Astrocyte (in vitro differentiated cells and primary cell): Measurements from ENCODE around the gene RANBP10. TPM values are rescaled to one million over a fixed set of nuclear protein-coding genes. Genes with fewer than 3 reads are reported as not detected.

Experiments
- DNase-seq: peaks from one replicate; pipeline ENCODE4 v3.0.0-alpha.2; 2010; ENCODE audit warnings: low read depth
- FAIRE-seq: peaks from 2 replicates; lab custom pipeline; 2011; peaks lifted over from hg19 to GRCh38; lab: Jason Lieb, UNC
- H2AFZ ChIP-seq: 2 replicates; pipeline ENCODE4 v1.6.0; 2012; ENCODE audit warnings: low read depth, low read length, inconsistent platforms
- H3K27ac ChIP-seq: 2 replicates; pipeline ENCODE4 v1.5.1; 2011; ENCODE audit warnings: low read depth, low read length, inconsistent platforms
- H3K27me3 ChIP-seq: 2 replicates; pipeline ENCODE4 v1.6.0; 2011; ENCODE audit warnings: low read length, inconsistent platforms; ENCODE audit not compliant: insufficient read depth
- H3K36me3 ChIP-seq: 2 replicates; pipeline ENCODE4 v1.5.1; 2011; ENCODE audit warnings: low read length, inconsistent platforms; ENCODE audit not compliant: insufficient read depth
- H3K4me1 ChIP-seq: 2 replicates; pipeline ENCODE4 v1.5.1; 2011; ENCODE audit warnings: low read length, inconsistent platforms; ENCODE audit not compliant: insufficient read depth
- H3K4me2 ChIP-seq: 2 replicates; pipeline ENCODE4 v1.6.0; 2012; ENCODE audit warnings: low read length, inconsistent platforms
- H3K4me3 ChIP-seq: 2 replicates; pipeline ENCODE4 v1.5.1; 2011; ENCODE audit warnings: low read depth, mild to moderate bottlenecking, low read length, inconsistent platforms; ENCODE audit not compliant: insufficient read depth
- H3K79me2 ChIP-seq: 2 replicates; pipeline ENCODE4 v1.6.0; 2012; ENCODE audit warnings: mild to moderate bottlenecking, low read length, inconsistent platforms; ENCODE audit not compliant: insufficient read depth
- H3K9ac ChIP-seq: 2 replicates; pipeline ENCODE4 v1.6.0; 2012; ENCODE audit warnings: mild to moderate bottlenecking, low read length, inconsistent platforms
- H3K9me3 ChIP-seq: 2 replicates; pipeline ENCODE4 v1.5.1; 2012; ENCODE audit warnings: low read depth, mild to moderate bottlenecking, low read length, inconsistent platforms; ENCODE audit not compliant: insufficient read depth
- H4K20me1 ChIP-seq: 2 replicates; pipeline ENCODE4 v1.6.0; 2012; ENCODE audit warnings: low read length, inconsistent platforms; ENCODE audit not compliant: insufficient read depth
- H3K27ac Mint-ChIP-seq: one replicate; pipeline ENCODE4 v1.8.0; 2021; ENCODE audit warnings: mild to moderate bottlenecking, mixed read lengths; ENCODE audit not compliant: unreplicated experiment
- H3K27me3 Mint-ChIP-seq: one replicate; pipeline ENCODE4 v1.8.0; 2021; ENCODE audit warnings: low read depth, mixed read lengths; ENCODE audit not compliant: unreplicated experiment
- H3K36me3 Mint-ChIP-seq: one replicate; pipeline ENCODE4 v1.8.0; 2021; ENCODE audit warnings: low read depth, mixed read lengths; ENCODE audit not compliant: unreplicated experiment
- H3K4me1 Mint-ChIP-seq: one replicate; pipeline ENCODE4 v1.8.0; 2021; ENCODE audit warnings: low read depth, mixed read lengths; ENCODE audit not compliant: unreplicated experiment
- H3K4me3 Mint-ChIP-seq: one replicate; pipeline ENCODE4 v1.8.0; 2021; ENCODE audit warnings: mild to moderate bottlenecking, moderate library complexity, mixed read lengths; ENCODE audit not compliant: unreplicated experiment
- H3K9me3 Mint-ChIP-seq: one replicate; pipeline ENCODE4 v1.8.0; 2021; ENCODE audit warnings: mild to moderate bottlenecking, mixed read lengths; ENCODE audit not compliant: unreplicated experiment
- CTCF ChIP-seq: IDR thresholded peaks from 2 replicates; pipeline ENCODE4 v1.5.1; 2011; ENCODE audit warnings: low read depth, mild to moderate bottlenecking, inconsistent platforms, low read length, moderate library complexity; ENCODE audit not compliant: insufficient read depth
- EZH2 ChIP-seq: IDR thresholded peaks from 2 replicates; pipeline ENCODE4 v1.6.1; 2012; ENCODE audit warnings: mild to moderate bottlenecking, low read length, inconsistent platforms; ENCODE audit not compliant: insufficient read depth
- total RNA-seq: library from RNA; stranded (reverse); gene quantifications from 2 replicates; pipeline ENCODE4 v1.2.1, GENCODE V29; 2021

The RANBP10 gene
- total RNA-seq, 1 donor from 2014 or later: 14.2 TPM

GRCh38 chr16:67790071-67790470, 16.3 kb downstream of the RANBP10 start:
- Histone ChIP-seq H3K4me3 (no peak overlapping the region), H3K27ac (no peak overlapping the region), H4K20me1 (peaks cover 32% of the 10 kb centered on the region), H3K4me1 (no peaks in the 10 kb centered on the region), H3K36me3 (no peaks in the 10 kb centered on the region), H3K9me3 (no peaks in the 10 kb centered on the region), H3K79me2 (peaks cover 41% of the 10 kb centered on the region), H3K4me2 (no peak overlapping the region), H3K9ac (no peak overlapping the region), H3K27me3 (no peaks in the 10 kb centered on the region), H2AFZ (no peak overlapping the region)
- Mint-ChIP-seq H3K4me3 (no peak overlapping the region), H3K36me3 (no peaks in the 10 kb centered on the region), H3K4me1 (no peaks in the 10 kb centered on the region), H3K27ac (no peak overlapping the region), H3K27me3 (no peaks in the 10 kb centered on the region), H3K9me3 (no peaks in the 10 kb centered on the region)
- DNase-seq (no peak), FAIRE-seq (no peak)
- TF ChIP-seq EZH2 (no peak), CTCF (no peak)

DNA sequence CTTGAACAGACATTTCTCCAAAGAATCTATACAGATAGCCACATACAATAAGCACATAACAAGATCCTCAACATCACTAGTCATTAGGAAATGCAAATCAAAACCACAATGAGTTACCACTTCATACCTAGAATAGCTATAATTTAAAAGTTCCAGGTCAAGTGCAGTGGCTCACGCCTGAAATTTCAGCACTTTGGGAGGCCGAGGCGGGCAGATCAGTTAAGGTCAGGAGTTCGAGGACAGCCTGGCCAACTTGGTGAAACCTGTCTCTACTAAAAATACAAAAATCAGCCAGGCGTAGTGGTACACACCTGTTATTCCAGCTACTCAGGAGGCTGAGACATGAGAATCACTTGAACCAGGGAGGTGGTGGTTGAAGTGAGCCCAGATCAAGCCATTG, 19.9 kb downstream of the RANBP10 start:
- H3K4me1 Mint-ChIP-seq: peaks cover 2% of the 10 kb centered on the region
- peaks cover 2% of the 10 kb centered on the region for H3K36me3 Mint-ChIP-seq
- Histone ChIP-seq H2AFZ (no peak overlapping the region), H3K4me3 (no peak overlapping the region), H3K27ac (no peak overlapping the region), H3K36me3 (no peaks in the 10 kb centered on the region), H3K9ac (no peak overlapping the region), H3K4me1 (no peaks in the 10 kb centered on the region), H4K20me1 (peaks cover 32% of the 10 kb centered on the region), H3K4me2 (no peak overlapping the region), H3K79me2 (peaks cover 41% of the 10 kb centered on the region), H3K27me3 (no peaks in the 10 kb centered on the region), H3K9me3 (no peaks in the 10 kb centered on the region)
- no peaks in the 10 kb centered on the region for H3K27me3 Mint-ChIP-seq
- no peak overlapping the region for H3K27ac Mint-ChIP-seq
- H3K4me3 Mint-ChIP-seq: no peak overlapping the region
- TF ChIP-seq CTCF (no peak), EZH2 (no peak)
- no peak for DNase-seq
- no peaks in the 10 kb centered on the region for H3K9me3 Mint-ChIP-seq
- no peak for FAIRE-seq

GRCh38 chr16:67783353-67783725, 23.0 kb downstream of the RANBP10 start:
- H3K79me2 ChIP-seq: peaks cover 52% of the 10 kb centered on the region
- no peak for FAIRE-seq
- no peaks in the 10 kb centered on the region for H3K4me1 ChIP-seq
- no peak overlapping the region for H3K4me3 ChIP-seq
- no peak overlapping the region for H3K4me2 ChIP-seq
- no peak overlapping the region for H3K9ac ChIP-seq
- DNase-seq: no peak
- H3K36me3 Mint-ChIP-seq: peaks cover 4% of the 10 kb centered on the region
- H2AFZ ChIP-seq: no peak overlapping the region
- H3K9me3 Mint-ChIP-seq: no peaks in the 10 kb centered on the region
- TF ChIP-seq EZH2: no peak
- no peak for TF ChIP-seq CTCF
- no peaks in the 10 kb centered on the region for H3K27me3 ChIP-seq
- no peak overlapping the region for H3K27ac Mint-ChIP-seq
- no peaks in the 10 kb centered on the region for H3K36me3 ChIP-seq
- no peaks in the 10 kb centered on the region for H3K9me3 ChIP-seq
- H3K4me3 Mint-ChIP-seq: no peak overlapping the region
- H3K27ac ChIP-seq: no peak overlapping the region
- H4K20me1 ChIP-seq: peaks cover 40% of the 10 kb centered on the region
- peaks cover 5% of the 10 kb centered on the region for H3K4me1 Mint-ChIP-seq
- H3K27me3 Mint-ChIP-seq: no peaks in the 10 kb centered on the region
